Neural progenitor cell (in vitro differentiated cells): ENCODE data around the gene LMOD2. TPM values are rescaled to one million over a fixed set of nuclear protein-coding genes. Genes with fewer than 3 reads are reported as not detected.

ENCODE experiments used
- DNase-seq: peaks from one replicate; pipeline ENCODE4 v3.0.0-alpha.2; 2016; ENCODE audit warnings: low spot score
- H2AFZ ChIP-seq: fragments of 200-600 bp; sonication (generic); replicated peaks from 2 replicates; pipeline ENCODE4 v1.6.1; 2016; ENCODE audit warnings: antibody characterized with exemption
- H3F3A ChIP-seq: fragments of 200-600 bp; sonication (generic); 2 replicates; pipeline ENCODE4 v1.6.1; 2016; ENCODE audit warnings: antibody characterized with exemption, low read depth
- H3K27ac ChIP-seq: fragments of 200-600 bp; sonication (generic); 2 replicates; pipeline ENCODE4 v1.5.1; 2016; ENCODE audit warnings: mild to moderate bottlenecking
- H3K27me3 ChIP-seq: fragments of 200-600 bp; sonication (generic); 2 replicates; pipeline ENCODE4 v1.6.1; 2016; ENCODE audit warnings: mild to moderate bottlenecking, moderate library complexity
- H3K36me3 ChIP-seq: fragments of 200-600 bp; sonication (generic); 2 replicates; pipeline ENCODE4 v1.5.1; 2016
- H3K4me1 ChIP-seq: fragments of 200-600 bp; sonication (generic); 2 replicates; pipeline ENCODE4 v1.6.1; 2016; ENCODE audit warnings: mixed run types
- H3K4me2 ChIP-seq: fragments of 200-600 bp; sonication (generic); 2 replicates; pipeline ENCODE4 v1.6.1; 2016
- H3K4me3 ChIP-seq: fragments of 200-600 bp; sonication (generic); 2 replicates; pipeline ENCODE4 v1.5.1; 2016
- H3K79me2 ChIP-seq: fragments of 200-600 bp; sonication (generic); 2 replicates; pipeline ENCODE4 v1.6.1; 2016; ENCODE audit warnings: low read depth
- H3K9ac ChIP-seq: fragments of 200-600 bp; sonication (generic); 2 replicates; pipeline ENCODE4 v1.6.1; 2016
- H3K9me3 ChIP-seq: fragments of 200-600 bp; sonication (generic); 2 replicates; pipeline ENCODE4 v1.5.1; 2016; ENCODE audit warnings: low read depth
- H4K20me1 ChIP-seq: fragments of 200-600 bp; sonication (generic); 2 replicates; pipeline ENCODE4 v1.6.1; 2016; ENCODE audit warnings: low read depth
- H3K27ac Mint-ChIP-seq: 3 replicates; pipeline ENCODE4 v1.8.0; 2021; ENCODE audit warnings: mixed read lengths
- H3K27me3 Mint-ChIP-seq: 2 replicates; pipeline ENCODE4 v1.8.0; 2022; ENCODE audit warnings: low read depth, mild to moderate bottlenecking, inconsistent platforms, moderate library complexity, mixed read lengths; ENCODE audit not compliant: insufficient read depth
- H3K36me3 Mint-ChIP-seq: 3 replicates; pipeline ENCODE4 v1.8.0; 2021; ENCODE audit warnings: mixed read lengths
- H3K4me1 Mint-ChIP-seq: 3 replicates; pipeline ENCODE4 v1.8.0; 2021; ENCODE audit warnings: mixed read lengths
- H3K4me3 Mint-ChIP-seq: 3 replicates; pipeline ENCODE4 v1.8.0; 2021; ENCODE audit warnings: mild to moderate bottlenecking, moderate library complexity, mixed read lengths
- H3K9me3 Mint-ChIP-seq: 3 replicates; pipeline ENCODE4 v1.8.0; 2020; ENCODE audit warnings: mixed read lengths
- EZH2 ChIP-seq: fragments of 200-600 bp; sonication (generic); IDR thresholded peaks from 2 replicates; pipeline ENCODE4 v1.6.1; 2017; ENCODE audit warnings: antibody characterized with exemption, mild to moderate bottlenecking, moderate library complexity
- EZH2phosphoT487 ChIP-seq: fragments of 200-600 bp; sonication (generic); IDR thresholded peaks from 2 replicates; pipeline ENCODE4 v1.6.1; 2017; ENCODE audit warnings: antibody characterized with exemption
- total RNA-seq: library from RNA; depleted of rRNA; stranded (reverse); fragments of >200 nt; gene quantifications from 2 replicates; pipeline ENCODE4 v1.2.3, GENCODE V29; 2015; ENCODE audit warnings: low replicate concordance
- TF ChIP-seq, protein P1 (sequence below): fragments of 200-600 bp; sonication (generic); IDR thresholded peaks from 2 replicates; pipeline ENCODE4 v1.5.1; 2017; ENCODE audit warnings: antibody characterized with exemption, mild to moderate bottlenecking

Gene LMOD2, protein sequence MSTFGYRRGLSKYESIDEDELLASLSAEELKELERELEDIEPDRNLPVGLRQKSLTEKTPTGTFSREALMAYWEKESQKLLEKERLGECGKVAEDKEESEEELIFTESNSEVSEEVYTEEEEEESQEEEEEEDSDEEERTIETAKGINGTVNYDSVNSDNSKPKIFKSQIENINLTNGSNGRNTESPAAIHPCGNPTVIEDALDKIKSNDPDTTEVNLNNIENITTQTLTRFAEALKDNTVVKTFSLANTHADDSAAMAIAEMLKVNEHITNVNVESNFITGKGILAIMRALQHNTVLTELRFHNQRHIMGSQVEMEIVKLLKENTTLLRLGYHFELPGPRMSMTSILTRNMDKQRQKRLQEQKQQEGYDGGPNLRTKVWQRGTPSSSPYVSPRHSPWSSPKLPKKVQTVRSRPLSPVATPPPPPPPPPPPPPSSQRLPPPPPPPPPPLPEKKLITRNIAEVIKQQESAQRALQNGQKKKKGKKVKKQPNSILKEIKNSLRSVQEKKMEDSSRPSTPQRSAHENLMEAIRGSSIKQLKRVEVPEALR
- not detected in 2 replicates for total RNA-seq

DNA sequence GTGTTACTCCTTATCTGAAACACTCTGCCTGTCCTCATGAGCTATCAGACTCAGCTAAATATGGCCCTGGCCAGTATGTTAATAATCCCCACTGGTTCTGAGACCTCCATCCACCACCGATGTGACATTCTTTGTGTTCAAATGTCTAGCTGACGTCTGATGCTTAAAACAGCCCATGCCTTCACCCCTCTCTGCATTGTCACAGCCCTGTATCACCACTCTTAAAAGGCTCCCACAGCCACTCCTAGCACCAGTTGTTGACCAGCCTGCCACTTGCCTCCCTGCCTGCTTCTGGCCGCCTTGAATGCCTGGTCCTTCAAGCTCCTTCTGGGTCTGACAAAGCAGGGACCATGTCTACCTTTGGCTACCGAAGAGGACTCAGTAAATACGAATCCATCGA, at the start of gene LMOD2:
LMOD2 (plus strand) TSS at position 253 of the 400 bp plus-strand sequence; CDS start at position 351, 98 bp downstream.
- no peak within 1 kb of the TSS for H2AFZ ChIP-seq
- no peak within 1 kb of the TSS for H3K4me3 ChIP-seq
- TF ChIP-seq EZH2: no peak
- TF ChIP-seq, protein P1, sequence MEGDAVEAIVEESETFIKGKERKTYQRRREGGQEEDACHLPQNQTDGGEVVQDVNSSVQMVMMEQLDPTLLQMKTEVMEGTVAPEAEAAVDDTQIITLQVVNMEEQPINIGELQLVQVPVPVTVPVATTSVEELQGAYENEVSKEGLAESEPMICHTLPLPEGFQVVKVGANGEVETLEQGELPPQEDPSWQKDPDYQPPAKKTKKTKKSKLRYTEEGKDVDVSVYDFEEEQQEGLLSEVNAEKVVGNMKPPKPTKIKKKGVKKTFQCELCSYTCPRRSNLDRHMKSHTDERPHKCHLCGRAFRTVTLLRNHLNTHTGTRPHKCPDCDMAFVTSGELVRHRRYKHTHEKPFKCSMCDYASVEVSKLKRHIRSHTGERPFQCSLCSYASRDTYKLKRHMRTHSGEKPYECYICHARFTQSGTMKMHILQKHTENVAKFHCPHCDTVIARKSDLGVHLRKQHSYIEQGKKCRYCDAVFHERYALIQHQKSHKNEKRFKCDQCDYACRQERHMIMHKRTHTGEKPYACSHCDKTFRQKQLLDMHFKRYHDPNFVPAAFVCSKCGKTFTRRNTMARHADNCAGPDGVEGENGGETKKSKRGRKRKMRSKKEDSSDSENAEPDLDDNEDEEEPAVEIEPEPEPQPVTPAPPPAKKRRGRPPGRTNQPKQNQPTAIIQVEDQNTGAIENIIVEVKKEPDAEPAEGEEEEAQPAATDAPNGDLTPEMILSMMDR: no peak
- no peak for TF ChIP-seq EZH2phosphoT487
- Mint-ChIP-seq H3K4me3 (no peak within 1 kb of the TSS), H3K27ac (no peak within 1 kb of the TSS), H3K27me3 (no peaks in the 10 kb centered on the region), H3K4me1 (peaks cover 12% of the 10 kb centered on the region), H3K9me3 (no peaks in the 10 kb centered on the region), H3K36me3 (no peaks in the 10 kb centered on the region)
- no peak within 1 kb of the TSS for H3K27ac ChIP-seq
- DNase-seq: no peak
- peaks cover 8% of the 10 kb centered on the region for H3K4me1 ChIP-seq
- H3K27me3 ChIP-seq: no peaks in the 10 kb centered on the region
- no peak within 1 kb of the TSS for H3K4me2 ChIP-seq
- H3K9me3 ChIP-seq: no peaks in the 10 kb centered on the region
- no peaks in the 10 kb centered on the region for H3K36me3 ChIP-seq
- H3K79me2 ChIP-seq: no peaks in the 10 kb centered on the region
- H3F3A ChIP-seq: no peaks in the 10 kb centered on the region
- H3K9ac ChIP-seq: no peak within 1 kb of the TSS
- H4K20me1 ChIP-seq: no peaks in the 10 kb centered on the region

DNA sequence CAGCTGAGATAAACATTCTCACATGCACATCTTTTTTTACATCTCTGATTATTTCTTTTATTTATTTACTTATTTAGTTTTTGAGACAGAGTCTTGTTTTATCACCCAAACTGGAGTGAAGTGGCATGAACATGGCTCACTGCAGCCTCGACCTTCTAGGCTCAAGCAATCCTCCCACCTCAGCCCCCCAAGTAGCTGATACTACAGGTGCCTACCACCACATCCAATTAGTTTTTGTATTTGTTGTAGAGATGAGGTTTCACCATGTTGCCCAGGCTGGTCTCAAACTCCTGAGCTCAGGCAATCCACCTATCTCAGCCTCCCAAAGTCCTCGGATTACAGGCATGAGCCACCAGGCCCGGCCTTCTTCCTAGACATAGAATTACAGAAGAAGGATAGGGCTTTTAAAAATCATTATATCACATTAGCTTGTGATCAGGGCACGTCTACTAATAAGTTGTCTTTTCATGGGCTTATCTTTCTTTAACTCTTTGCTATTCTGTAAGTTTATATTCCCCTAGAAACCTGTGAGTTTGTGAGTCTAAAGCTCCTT, 48.2 kb upstream of the LMOD2 start:
- H3K36me3 ChIP-seq: no peaks in the 10 kb centered on the region
- no peak overlapping the region for H2AFZ ChIP-seq
- H3K4me1 ChIP-seq: no peaks in the 10 kb centered on the region
- H3K9me3 ChIP-seq: no peaks in the 10 kb centered on the region
- no peaks in the 10 kb centered on the region for H3K27me3 ChIP-seq
- no peaks in the 10 kb centered on the region for H3F3A ChIP-seq
- H3K4me3 ChIP-seq: no peak overlapping the region
- Mint-ChIP-seq H3K4me3 (no peak overlapping the region), H3K4me1 (peaks cover 2% of the 10 kb centered on the region), H3K36me3 (no peaks in the 10 kb centered on the region), H3K9me3 (no peaks in the 10 kb centered on the region), H3K27me3 (no peaks in the 10 kb centered on the region), H3K27ac (no peak overlapping the region)
- no peak for DNase-seq
- H3K27ac ChIP-seq: no peak overlapping the region
- H3K79me2 ChIP-seq: no peaks in the 10 kb centered on the region
- no peaks in the 10 kb centered on the region for H4K20me1 ChIP-seq
- no peak overlapping the region for H3K9ac ChIP-seq
- H3K4me2 ChIP-seq: no peak overlapping the region
- no peak for TF ChIP-seq EZH2
- no peak for TF ChIP-seq EZH2phosphoT487
- TF ChIP-seq, protein P1: no peak

DNA sequence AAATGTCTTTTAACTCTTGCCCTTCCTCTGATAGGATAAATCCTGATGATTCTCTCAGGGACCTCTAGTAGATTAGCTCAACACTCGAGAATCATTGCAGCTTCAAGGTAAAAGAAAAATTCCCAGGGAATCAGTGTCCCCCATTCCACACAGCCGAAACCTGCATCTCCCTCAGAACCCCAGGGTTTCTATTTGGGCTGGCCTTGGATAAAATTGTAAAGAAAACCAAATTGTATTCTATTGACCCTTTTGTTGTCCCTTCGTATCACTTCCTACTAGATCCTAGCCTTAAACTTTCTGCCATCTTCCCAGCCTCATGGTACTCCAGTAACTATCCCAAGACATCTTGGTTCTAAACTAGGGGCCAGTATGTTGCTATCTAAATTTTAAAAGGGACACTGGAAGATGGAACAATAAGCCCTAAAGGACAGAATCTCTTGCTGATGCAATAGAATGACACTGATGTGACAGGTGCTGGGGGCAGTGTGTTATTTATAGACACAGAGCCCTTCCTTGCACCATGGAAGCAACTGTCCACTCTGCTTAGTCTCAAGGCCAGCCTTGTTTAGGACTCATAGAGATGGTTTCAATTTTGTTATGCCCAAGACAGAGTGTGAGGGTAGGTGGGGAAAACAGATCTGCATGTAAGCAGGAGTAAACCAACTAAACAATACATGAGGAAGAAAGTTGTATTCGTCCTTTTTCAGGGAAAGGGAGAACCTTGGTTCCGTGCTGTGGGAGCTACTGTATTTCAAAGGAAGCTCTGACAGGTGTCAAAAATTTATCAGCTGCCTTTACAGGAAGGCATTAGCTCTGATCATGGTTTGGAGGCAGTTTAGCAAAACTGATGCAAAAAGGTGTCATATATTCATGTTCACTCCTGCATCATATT, 46.4 kb upstream of the LMOD2 start:
- no peaks in the 10 kb centered on the region for H3K27me3 Mint-ChIP-seq
- no peaks in the 10 kb centered on the region for H3K4me1 ChIP-seq
- no peak for TF ChIP-seq EZH2
- TF ChIP-seq EZH2phosphoT487: no peak
- TF ChIP-seq, protein P1: no peak
- H3K79me2 ChIP-seq: no peaks in the 10 kb centered on the region
- H4K20me1 ChIP-seq: no peaks in the 10 kb centered on the region
- no peaks in the 10 kb centered on the region for H3K36me3 ChIP-seq
- H3K4me2 ChIP-seq: no peak overlapping the region
- H3K36me3 Mint-ChIP-seq: no peaks in the 10 kb centered on the region
- no peak for DNase-seq
- H3K27ac Mint-ChIP-seq: no peak overlapping the region
- H3K27me3 ChIP-seq: no peaks in the 10 kb centered on the region
- no peaks in the 10 kb centered on the region for H3K9me3 Mint-ChIP-seq
- no peak overlapping the region for H3K4me3 Mint-ChIP-seq
- H3K27ac ChIP-seq: no peak overlapping the region
- H3K4me3 ChIP-seq: no peak overlapping the region
- H3K9ac ChIP-seq: no peak overlapping the region
- H3F3A ChIP-seq: no peaks in the 10 kb centered on the region
- H2AFZ ChIP-seq: no peak overlapping the region
- H3K9me3 ChIP-seq: no peaks in the 10 kb centered on the region
- H3K4me1 Mint-ChIP-seq: peaks cover 2% of the 10 kb centered on the region
